K562 (cell line): ENCODE measurements around the gene CRYBG3. TPM values are rescaled to one million over a fixed set of nuclear protein-coding genes. Genes with fewer than 3 reads are reported as not detected.

Source experiments
- ATAC-seq: fragments of 200-7000 bp; cut with Tn5 transposase; 3 replicates; pipeline ENCODE4 v1.9.1; 2020; ENCODE audit warnings: moderate library complexity
- BruUV-seq: library from RNA; stranded (reverse); fragments of 400-500 nt; replicated peaks from 2 replicates; lab custom pipeline; 2021; lab: Mats Ljungman, UMichigan
- CTCF ChIA-PET: fragments of 300-600 bp; formaldehyde crosslinking; extraction: SDS; loops from one replicate; lab custom pipeline; 2021; ENCODE audit warnings: low intra/inter-chr PET ratio; lab: Yijun Ruan, JAX
- POLR2A ChIA-PET: fragments of 300-600, 350-650 bp; sonication (Branson Sonifier 250); formaldehyde crosslinking; extraction: SDS; loops from one replicate; lab custom pipeline; 2021; ENCODE audit warnings: antibody characterized with exemption, inconsistent platforms; lab: Yijun Ruan, JAX
- DNase-seq, 4 experiments: peaks; one replicate each; pipeline versions ENCODE4 v3.0.0 to v3.0.0-alpha.2; 2011 to 2018; ENCODE audit warnings: low spot score in 3 of 4, mixed read lengths in 3 of 4; ENCODE audit errors: extremely low read depth in 1 of 4
- FAIRE-seq: peaks from 2 replicates; lab custom pipeline; 2011; peaks lifted over from hg19 to GRCh38; lab: Jason Lieb, UNC
- H2AFZ ChIP-seq: 2 replicates; pipeline ENCODE4 v1.6.0; 2011; ENCODE audit warnings: low read depth, low read length, control low read depth, inconsistent platforms
- H3K27ac ChIP-seq: fragments of 200-600 bp; 3 replicates; pipeline ENCODE4 v1.8.0; 2011; ENCODE audit warnings: low read depth, mild to moderate bottlenecking, control low read depth, inconsistent platforms, low read length, moderate library complexity, mixed read lengths; ENCODE audit errors: extremely low read depth
- H3K27me3 ChIP-seq, 2 experiments: fragments of 300-600 bp in 1 of 2; 2 replicates in 1 of 2; 3 replicates in 1 of 2; pipeline versions ENCODE4 v1.6.0 to v1.8.0; 2011; ENCODE audit warnings: inconsistent platforms in 2 of 2, low read length in 2 of 2, mild to moderate bottlenecking in 1 of 2, mixed read lengths in 1 of 2, moderate library complexity in 1 of 2; ENCODE audit not compliant: control insufficient read depth in 2 of 2, insufficient read depth in 2 of 2
- H3K36me3 ChIP-seq: fragments of 300-600 bp; 3 replicates; pipeline ENCODE4 v1.8.0; 2011; ENCODE audit warnings: mild to moderate bottlenecking, low read length, inconsistent platforms; ENCODE audit not compliant: control insufficient read depth, insufficient read depth
- H3K4me1 ChIP-seq, 2 experiments: fragments of 200-600 bp in 1 of 2; replicated peaks in 1 of 2; 2 replicates in 1 of 2; 3 replicates in 1 of 2; pipeline versions ENCODE4 v1.5.1 to v1.8.0; 2011; ENCODE audit warnings: inconsistent platforms in 2 of 2, low read length in 2 of 2, mild to moderate bottlenecking in 1 of 2, mixed read lengths in 1 of 2, moderate library complexity in 1 of 2; ENCODE audit not compliant: control insufficient read depth in 2 of 2, insufficient read depth in 2 of 2
- H3K4me2 ChIP-seq: 2 replicates; pipeline ENCODE4 v1.6.1; 2011; ENCODE audit warnings: low read length, control low read depth, inconsistent platforms, mixed read lengths; ENCODE audit not compliant: insufficient read depth
- H3K4me3 ChIP-seq: fragments of 200-600 bp; sonication (generic), shearing (Covaris generic); 2 replicates; pipeline ENCODE4 v1.5.1; 2016; ENCODE audit warnings: control low read depth, inconsistent platforms
- H3K79me2 ChIP-seq: fragments of 200-600 bp; 3 replicates; pipeline ENCODE4 v1.8.0; 2011; ENCODE audit warnings: low read length, inconsistent platforms; ENCODE audit not compliant: control insufficient read depth, insufficient read depth
- H3K9ac ChIP-seq, 2 experiments: 2 replicates each; pipeline versions ENCODE4 v1.6.0 to v1.6.1; 2011; ENCODE audit warnings: low read depth in 2 of 2, low read length in 2 of 2, control low read depth in 1 of 2, inconsistent platforms in 1 of 2, mild to moderate bottlenecking in 1 of 2, mixed read lengths in 1 of 2; ENCODE audit not compliant: insufficient read depth in 1 of 2
- H3K9me1 ChIP-seq: one replicate; pipeline ENCODE4 v1.6.0; 2011; ENCODE audit warnings: inconsistent platforms, mild to moderate bottlenecking, low read length, moderate library complexity; ENCODE audit not compliant: control insufficient read depth, insufficient read depth
- H3K9me3 ChIP-seq: replicated peaks from 2 replicates; pipeline ENCODE4 v1.5.1; 2011; ENCODE audit warnings: low read depth, low read length, inconsistent platforms; ENCODE audit not compliant: control insufficient read depth, insufficient read depth
- H4K20me1 ChIP-seq: replicated peaks from 2 replicates; pipeline ENCODE4 v1.6.1; 2011; ENCODE audit warnings: low read length, inconsistent platforms, mixed read lengths; ENCODE audit not compliant: control insufficient read depth, insufficient read depth
- CBFA2T2 ChIP-seq: fragments of 450-650 bp; conservative IDR thresholded peaks from 2 replicates; pipeline ENCODE4 v1.6.1; 2017; ENCODE audit warnings: mild to moderate bottlenecking
- CCNT2 ChIP-seq: IDR thresholded peaks from 2 replicates; pipeline ENCODE4 v1.6.1; 2011; ENCODE audit warnings: borderline replicate concordance, low read depth, mild to moderate bottlenecking, moderate library complexity, mixed read lengths, low read length; ENCODE audit not compliant: insufficient read length; ENCODE audit errors: extremely low read depth
- EHMT2 ChIP-seq: fragments of 450-650 bp; IDR thresholded peaks from 2 replicates; pipeline ENCODE4 v1.6.1; 2018; ENCODE audit warnings: antibody characterized with exemption
- FOXK1 ChIP-seq: sonication (generic); formaldehyde crosslinking; IDR thresholded peaks from 2 replicates; pipeline ENCODE4 v1.8.0; 2022; ENCODE audit warnings: missing genetic modification reagents, mild to moderate bottlenecking, borderline replicate concordance
- KDM4B ChIP-seq, 2 experiments: fragments of 450-650 bp in 1 of 2; sonication (generic) in 1 of 2; IDR thresholded peaks; 2 replicates each; pipeline ENCODE4 v1.6.1; 2016 to 2017; ENCODE audit warnings: borderline replicate concordance in 2 of 2, antibody characterized with exemption in 1 of 2, low read depth in 1 of 2, mild to moderate bottlenecking in 1 of 2
- LARP7 ChIP-seq: fragments of 450-650 bp; IDR thresholded peaks from 2 replicates; pipeline ENCODE4 v1.6.1; 2016
- MTA3 ChIP-seq: fragments of 450-650 bp; formaldehyde crosslinking; IDR thresholded peaks from 2 replicates; pipeline ENCODE4 v1.6.1; 2017; ENCODE audit warnings: mild to moderate bottlenecking, borderline replicate concordance
- SIX5 ChIP-seq, 2 experiments: IDR thresholded peaks; 2 replicates each; pipeline ENCODE4 v1.6.1; 2011; ENCODE audit warnings: low read length in 2 of 2, borderline replicate concordance in 1 of 2, low read depth in 1 of 2, mild to moderate bottlenecking in 1 of 2, moderate library complexity in 1 of 2; ENCODE audit not compliant: insufficient read depth in 1 of 2
- SRSF1 ChIP-seq: fragments of 200-400 bp; formaldehyde crosslinking; IDR thresholded peaks from 2 replicates; pipeline ENCODE4 v1.6.1; 2017; ENCODE audit warnings: mild to moderate bottlenecking, low read depth, low read length, moderate library complexity
- TOE1 ChIP-seq, 2 experiments: fragments of 450-650 bp in 1 of 2; sonication (generic) in 1 of 2; formaldehyde crosslinking in 1 of 2; IDR thresholded peaks; 2 replicates each; pipeline versions ENCODE4 v1.7.1 to v1.8.0; 2016 to 2022; ENCODE audit warnings: borderline replicate concordance in 2 of 2, mild to moderate bottlenecking in 2 of 2, antibody characterized with exemption in 1 of 2, inconsistent platforms in 1 of 2, low read depth in 1 of 2, missing genetic modification reagents in 1 of 2, moderate library complexity in 1 of 2
- ZKSCAN3 ChIP-seq: fragments of 250-450 bp; sonication (Bioruptor Pico); IDR thresholded peaks from 2 replicates; pipeline ENCODE4 v1.4.0; 2020
- ZNF23 ChIP-seq: fragments of 250-450 bp; sonication (Bioruptor Pico); IDR thresholded peaks from 2 replicates; pipeline ENCODE4 v1.4.0; 2020; ENCODE audit warnings: mild to moderate bottlenecking
- ZNF24 ChIP-seq: fragments of 450-650 bp; IDR thresholded peaks from 2 replicates; pipeline ENCODE4 v1.6.1; 2016
- WGBS: fragments of 100-300 bp; shearing (Covaris generic); methylation state at CpG from one replicate; pipeline ENCODE4 v1.1.6; 2016; ENCODE audit warnings: low coverage, mixed read lengths; ENCODE audit not compliant: insufficient coverage; ENCODE audit errors: missing lambda C conversion rate; 5-methylcytosine and 5-hydroxymethylcytosine counted together
- in situ Hi-C: fragments of 300-500 bp; cut with MboI; formaldehyde crosslinking; loops from 4 replicates; pipeline ENCODE4 v1.15.0; 2018; ENCODE audit warnings: inconsistent platforms, mixed read lengths
- intact Hi-C: fragments of 100-400 bp; cut with micrococcal nuclease; formaldehyde crosslinking; loops from 2 replicates; pipeline ENCODE4 v1.14.2; 2022
- polyA plus RNA-seq, 8 experiments: library from polyadenylated mRNA; depleted of rRNA in 4 of 8; stranded (reverse) in 5 of 8; unstranded in 3 of 8; fragments of >200 nt; fragmentation: Nextera tagmentation in 2 of 8; fragmentation: Illumina TruSeq in 1 of 8; extraction: Ambion mirVana in 2 of 8; extraction: Trizol in 1 of 8; gene quantifications; 2 replicates each; pipeline versions ENCODE4 v1.2.1 to v1.2.3, GENCODE V29; 2011 to 2014; ENCODE audit warnings: inconsistent platforms in 1 of 8, missing spikeins in 1 of 8
- total RNA-seq, 7 experiments: library from RNA; depleted of rRNA in 6 of 7; stranded (reverse); fragments of >200 nt in 6 of 7; fragmentation: Illumina TruSeq in 2 of 7; extraction: Trizol in 2 of 7; gene quantifications; 2 replicates each; pipeline versions ENCODE4 v1.2.1 to v1.2.3, GENCODE V29; 2011 to 2021; ENCODE audit warnings: low replicate concordance in 1 of 7
- TF ChIP-seq, protein P1 (sequence below): sonication (generic); formaldehyde crosslinking; IDR thresholded peaks from 2 replicates; pipeline ENCODE4 v1.8.0; 2023; ENCODE audit warnings: mild to moderate bottlenecking, missing genetic modification reagents

The CRYBG3 gene
- total and polyA plus RNA-seq, 9 of the 15 experiments (the other 6 are each of a cell fraction or from before 2014, with no cell fraction given): 0.08 to 0.72 (median 0.18) TPM

DNA sequence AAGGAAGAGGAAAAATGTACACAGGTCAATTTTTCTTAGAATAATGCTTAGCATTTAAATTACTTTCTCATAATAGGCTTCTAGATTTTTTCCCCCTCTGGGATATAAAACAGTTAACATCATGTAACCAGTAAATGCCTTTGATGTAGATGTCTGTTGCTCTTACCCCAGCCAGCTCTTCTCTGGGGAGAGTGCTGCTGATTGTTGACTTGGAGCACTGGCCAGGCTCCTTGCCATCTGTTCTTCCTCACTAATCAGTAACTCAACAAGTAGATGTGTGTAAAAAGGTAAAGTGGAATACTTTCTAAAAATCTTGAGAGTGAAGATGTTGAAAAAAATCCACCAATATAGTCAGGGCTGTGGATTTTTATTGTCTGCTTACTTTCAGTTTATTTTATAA lies 108.2 kb downstream of the CRYBG3 start (continued):
- no peak for TF ChIP-seq SIX5 (IDR thresholded peaks at IDR 0.05; ENCODE audit: borderline replicate concordance in 1 of 2, insufficient read depth in 1 of 2, low read depth in 1 of 2, low read length in 2 of 2)
- no peak for TF ChIP-seq SRSF1

- H3K4me3 ChIP-seq: no peak overlapping the region
- H4K20me1 ChIP-seq: no peaks in the 10 kb centered on the region
These were observed 109.4 kb downstream of the CRYBG3 start for GRCh38 chr3:97931218-97931617.

DNA sequence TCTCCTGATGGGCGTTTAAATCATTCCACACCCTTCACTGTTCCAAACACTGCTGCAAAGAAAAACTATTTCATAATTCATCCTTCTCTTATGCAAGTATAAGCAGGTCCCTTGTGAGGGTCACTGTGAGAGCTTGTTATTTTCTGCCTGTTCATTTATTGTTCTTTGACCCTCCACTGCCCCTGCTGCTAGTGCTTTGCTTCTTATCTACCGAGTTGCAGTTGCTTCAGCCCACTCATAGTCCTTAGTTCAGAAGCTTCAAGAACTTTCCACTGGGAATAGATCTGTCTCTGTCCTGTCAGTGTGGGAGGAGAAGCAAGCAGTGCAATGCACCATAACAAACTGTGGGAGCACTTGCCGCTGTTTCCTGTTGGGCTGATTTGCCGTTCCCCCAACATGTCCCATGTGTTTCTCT lies 110.6 kb downstream of the CRYBG3 start:
- Histone ChIP-seq H3K9ac (no peak overlapping the region), H3K36me3 (no peaks in the 10 kb centered on the region), H3K9me3 (no peaks in the 10 kb centered on the region), H3K4me2 (peak overlapping the region; percentile 65), H3K4me3 (no peak overlapping the region), H3K9me1 (no peaks in the 10 kb centered on the region), H3K79me2 (no peaks in the 10 kb centered on the region), H3K27me3 (no peaks in the 10 kb centered on the region), H2AFZ (peak overlapping the region; percentile 51), H3K4me1 (peaks cover 0 to 18% of the 10 kb centered on the region in 2 experiments; a peak in 2 of 5 replicates), H3K27ac (peak overlapping the region; percentile 14), H4K20me1 (no peaks in the 10 kb centered on the region)
- in situ Hi-C loops: no loop called here
- BruUV-seq: no TSS peak
- WGBS: 0% methylated on average over 4 of the region's 4 CpGs
- FAIRE-seq (peak; percentile 96), DNase-seq (peak; percentile 27 to 81 (median 55)), ATAC-seq (peak; percentile 93)
- intact Hi-C loops: no loop called here
- POLR2A ChIA-PET: interaction anchor here (0.7 to 0.8 kb wide), 3 partner anchors 9 to 11 kb away, joined by 3 read pairs; no protein-coding TSS in a partner anchor
- CTCF ChIA-PET: no interaction called here
- TF ChIP-seq FOXK1 (CRISPR knock-in tag) (no peak), CCNT2 (no peak), ZNF24 (no peak), KDM4B (IDR thresholded peaks at IDR 0.05; ENCODE audit: borderline replicate concordance in 2 of 2, low read depth in 1 of 2) (no peak), ZNF23 (CRISPR knock-in tag) (no peak), TOE1 (IDR thresholded peaks at IDR 0.05; ENCODE audit: borderline replicate concordance) (no peak), TOE1 (CRISPR knock-in tag; IDR thresholded peaks at IDR 0.05; ENCODE audit: borderline replicate concordance, low read depth) (no peak), CBFA2T2 (peak; percentile 68), LARP7 (no peak), ZKSCAN3 (CRISPR knock-in tag) (no peak), EHMT2 (0 out of 2 replicates have a peak, but pooled peaks have one; percentile 63)
- TF ChIP-seq, protein P1, sequence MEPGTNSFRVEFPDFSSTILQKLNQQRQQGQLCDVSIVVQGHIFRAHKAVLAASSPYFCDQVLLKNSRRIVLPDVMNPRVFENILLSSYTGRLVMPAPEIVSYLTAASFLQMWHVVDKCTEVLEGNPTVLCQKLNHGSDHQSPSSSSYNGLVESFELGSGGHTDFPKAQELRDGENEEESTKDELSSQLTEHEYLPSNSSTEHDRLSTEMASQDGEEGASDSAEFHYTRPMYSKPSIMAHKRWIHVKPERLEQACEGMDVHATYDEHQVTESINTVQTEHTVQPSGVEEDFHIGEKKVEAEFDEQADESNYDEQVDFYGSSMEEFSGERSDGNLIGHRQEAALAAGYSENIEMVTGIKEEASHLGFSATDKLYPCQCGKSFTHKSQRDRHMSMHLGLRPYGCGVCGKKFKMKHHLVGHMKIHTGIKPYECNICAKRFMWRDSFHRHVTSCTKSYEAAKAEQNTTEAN (CRISPR knock-in tag): no peak

More at GRCh38 chr3:97931218-97931617, 109.4 kb downstream of the CRYBG3 start:
- intact Hi-C loops (no loop called here), in situ Hi-C loops (no loop called here)
- ChIA-PET CTCF (no interaction called here), POLR2A (no interaction called here)
- Histone ChIP-seq H3K9me1 (no peaks in the 10 kb centered on the region), H3K27me3 (no peaks in the 10 kb centered on the region), H3K27ac (no peak overlapping the region), H3K36me3 (no peaks in the 10 kb centered on the region), H2AFZ (peak overlapping the region; percentile 14; the same call in 1 of the 2 replicates), H3K9me3 (no peaks in the 10 kb centered on the region), H3K9ac (no peak overlapping the region), H3K79me2 (no peaks in the 10 kb centered on the region), H3K4me1 (peaks cover 0 to 18% of the 10 kb centered on the region in 2 experiments; a peak in 2 of 5 replicates), H3K4me2 (no peak overlapping the region)
- no TSS peak for BruUV-seq
- ATAC-seq (no peak), FAIRE-seq (no peak), DNase-seq (no peak)
- TF ChIP-seq MTA3: no peak
- 50% methylated on average over 2 of the region's 2 CpGs for WGBS
